ENCODE measurements around the gene KCNJ6.

Gene KCNJ6

DNA sequence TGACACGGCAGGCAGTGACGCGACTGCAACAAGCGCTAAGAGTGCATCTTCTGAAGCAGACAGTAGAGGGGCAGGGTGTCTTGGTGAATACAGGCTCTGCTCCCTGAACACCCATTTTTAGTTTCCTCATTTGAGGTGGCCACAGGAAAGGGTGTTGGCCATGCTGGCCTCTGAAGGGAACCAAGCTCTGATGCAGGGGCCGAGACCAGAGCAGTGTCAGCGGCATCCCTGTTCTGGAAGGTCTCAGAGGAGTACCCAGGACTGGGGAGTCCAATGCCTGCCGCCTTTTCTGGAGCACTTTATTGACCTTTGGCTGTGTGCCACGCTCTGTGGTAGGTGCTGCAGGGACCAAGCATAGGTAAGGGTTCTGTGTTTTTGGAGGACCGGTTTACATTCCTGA lies 100.4 kb downstream of the KCNJ6 start:
- H3K27ac ChIP-seq (ENCODE audit: poor library complexity, severe bottlenecking) = no peak overlapping the region
- H3K36me3 ChIP-seq (ENCODE audit: low read depth) = no peaks in the 10 kb centered on the region
- ATAC-seq (ENCODE audit: low read depth) (no peak), DNase-seq (ENCODE audit: low spot score) (no peak)
- TF ChIP-seq, protein P1, sequence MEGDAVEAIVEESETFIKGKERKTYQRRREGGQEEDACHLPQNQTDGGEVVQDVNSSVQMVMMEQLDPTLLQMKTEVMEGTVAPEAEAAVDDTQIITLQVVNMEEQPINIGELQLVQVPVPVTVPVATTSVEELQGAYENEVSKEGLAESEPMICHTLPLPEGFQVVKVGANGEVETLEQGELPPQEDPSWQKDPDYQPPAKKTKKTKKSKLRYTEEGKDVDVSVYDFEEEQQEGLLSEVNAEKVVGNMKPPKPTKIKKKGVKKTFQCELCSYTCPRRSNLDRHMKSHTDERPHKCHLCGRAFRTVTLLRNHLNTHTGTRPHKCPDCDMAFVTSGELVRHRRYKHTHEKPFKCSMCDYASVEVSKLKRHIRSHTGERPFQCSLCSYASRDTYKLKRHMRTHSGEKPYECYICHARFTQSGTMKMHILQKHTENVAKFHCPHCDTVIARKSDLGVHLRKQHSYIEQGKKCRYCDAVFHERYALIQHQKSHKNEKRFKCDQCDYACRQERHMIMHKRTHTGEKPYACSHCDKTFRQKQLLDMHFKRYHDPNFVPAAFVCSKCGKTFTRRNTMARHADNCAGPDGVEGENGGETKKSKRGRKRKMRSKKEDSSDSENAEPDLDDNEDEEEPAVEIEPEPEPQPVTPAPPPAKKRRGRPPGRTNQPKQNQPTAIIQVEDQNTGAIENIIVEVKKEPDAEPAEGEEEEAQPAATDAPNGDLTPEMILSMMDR (IDR thresholded peaks at IDR 0.05; ENCODE audit: poor library complexity, severe bottlenecking) = no peak
- no peak overlapping the region for H3K4me3 ChIP-seq (ENCODE audit: severe bottlenecking)
- H3K9me3 ChIP-seq (ENCODE audit: severe bottlenecking) = no peaks in the 10 kb centered on the region
- no peaks in the 10 kb centered on the region for H3K4me1 ChIP-seq (ENCODE audit: insufficient read depth, poor library complexity, severe bottlenecking)
- no peaks in the 10 kb centered on the region for H3K27me3 ChIP-seq (ENCODE audit: insufficient read depth, poor library complexity, severe bottlenecking)

DNA sequence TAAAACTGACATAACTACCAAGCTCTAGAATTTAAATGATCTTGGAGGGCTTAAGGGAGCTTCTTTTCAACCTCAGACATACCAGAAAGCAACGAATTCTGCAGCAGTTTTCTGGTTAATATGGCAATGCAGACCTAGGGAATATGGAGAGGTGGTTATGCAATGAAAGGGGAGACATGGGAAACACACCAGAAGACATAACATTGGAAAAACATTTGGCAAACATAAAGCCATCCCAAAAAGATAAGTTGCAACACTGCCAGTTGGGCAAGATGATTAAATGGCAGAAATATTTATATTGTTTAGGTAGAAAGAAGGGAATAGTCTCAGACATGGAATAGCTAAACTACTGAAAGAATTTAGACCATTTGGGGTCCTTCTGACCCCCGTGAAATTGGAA lies 104.5 kb downstream of the KCNJ6 start:
- H3K4me1 ChIP-seq (ENCODE audit: insufficient read depth, poor library complexity, severe bottlenecking) = no peaks in the 10 kb centered on the region
- H3K27ac ChIP-seq (ENCODE audit: poor library complexity, severe bottlenecking) = no peak overlapping the region
- H3K9me3 ChIP-seq (ENCODE audit: severe bottlenecking) = no peaks in the 10 kb centered on the region
- no peaks in the 10 kb centered on the region for H3K36me3 ChIP-seq (ENCODE audit: low read depth)
- no peak overlapping the region for H3K4me3 ChIP-seq (ENCODE audit: severe bottlenecking)
- TF ChIP-seq, protein P1 (IDR thresholded peaks at IDR 0.05; ENCODE audit: poor library complexity, severe bottlenecking) = no peak
- DNase-seq (ENCODE audit: low spot score) (no peak), ATAC-seq (ENCODE audit: low read depth) (no peak)
- no peaks in the 10 kb centered on the region for H3K27me3 ChIP-seq (ENCODE audit: insufficient read depth, poor library complexity, severe bottlenecking)

DNA sequence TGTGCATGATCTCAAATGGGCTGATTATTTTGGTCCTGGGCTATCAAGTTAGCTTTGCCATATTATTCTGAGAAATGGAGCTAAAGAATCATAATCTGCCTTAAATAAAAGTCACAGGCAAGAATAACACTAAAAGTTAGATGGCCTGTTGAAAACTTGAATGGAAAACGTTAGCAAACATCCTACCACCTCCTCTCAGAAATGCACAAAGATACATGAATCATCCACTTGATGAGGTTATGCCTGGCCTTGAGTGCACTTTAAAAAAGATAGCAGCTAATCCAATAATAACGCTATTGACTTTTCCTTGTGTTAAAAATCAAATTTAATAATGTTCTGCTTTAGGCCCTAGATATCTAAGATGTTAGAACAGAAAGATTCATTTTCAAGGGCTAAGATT lies 108.0 kb downstream of the KCNJ6 start:
- Histone ChIP-seq H3K9me3 (ENCODE audit: severe bottlenecking) (no peaks in the 10 kb centered on the region), H3K36me3 (ENCODE audit: low read depth) (no peaks in the 10 kb centered on the region), H3K4me3 (ENCODE audit: severe bottlenecking) (no peak overlapping the region), H3K27ac (ENCODE audit: poor library complexity, severe bottlenecking) (no peak overlapping the region), H3K27me3 (ENCODE audit: insufficient read depth, poor library complexity, severe bottlenecking) (no peaks in the 10 kb centered on the region), H3K4me1 (ENCODE audit: insufficient read depth, poor library complexity, severe bottlenecking) (no peaks in the 10 kb centered on the region)
- ATAC-seq (ENCODE audit: low read depth) (no peak), DNase-seq (ENCODE audit: low spot score) (no peak)
- TF ChIP-seq, protein P1 (IDR thresholded peaks at IDR 0.05; ENCODE audit: poor library complexity, severe bottlenecking) = no peak

DNA sequence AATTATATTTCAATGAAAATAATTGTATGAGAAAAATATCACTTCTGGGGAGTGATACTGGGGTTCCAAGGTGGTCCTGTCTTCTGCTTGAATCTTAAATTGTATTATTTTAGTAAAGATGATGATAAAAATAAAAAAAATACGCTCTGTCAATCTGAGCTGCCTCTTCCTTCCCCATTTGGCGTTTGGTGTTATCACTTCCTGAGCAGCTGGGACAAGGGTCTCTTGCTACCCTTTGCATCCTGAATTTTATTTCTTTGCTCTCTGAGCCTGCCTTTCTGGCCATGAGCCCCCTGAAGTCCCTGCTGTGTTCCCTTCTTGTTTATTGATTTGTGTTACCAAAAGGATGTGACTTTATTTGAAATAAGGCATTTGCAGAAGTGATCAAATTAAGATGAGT lies 111.0 kb downstream of the KCNJ6 start:
- Histone ChIP-seq H3K27me3 (ENCODE audit: insufficient read depth, poor library complexity, severe bottlenecking) (no peaks in the 10 kb centered on the region), H3K9me3 (ENCODE audit: severe bottlenecking) (no peaks in the 10 kb centered on the region), H3K36me3 (ENCODE audit: low read depth) (no peaks in the 10 kb centered on the region), H3K4me3 (ENCODE audit: severe bottlenecking) (no peak overlapping the region), H3K4me1 (ENCODE audit: insufficient read depth, poor library complexity, severe bottlenecking) (no peaks in the 10 kb centered on the region), H3K27ac (ENCODE audit: poor library complexity, severe bottlenecking) (no peak overlapping the region)
- no peak for DNase-seq (ENCODE audit: low spot score)
- TF ChIP-seq, protein P1 (IDR thresholded peaks at IDR 0.05; ENCODE audit: poor library complexity, severe bottlenecking) = no peak
- no peak for ATAC-seq (ENCODE audit: low read depth)

DNA sequence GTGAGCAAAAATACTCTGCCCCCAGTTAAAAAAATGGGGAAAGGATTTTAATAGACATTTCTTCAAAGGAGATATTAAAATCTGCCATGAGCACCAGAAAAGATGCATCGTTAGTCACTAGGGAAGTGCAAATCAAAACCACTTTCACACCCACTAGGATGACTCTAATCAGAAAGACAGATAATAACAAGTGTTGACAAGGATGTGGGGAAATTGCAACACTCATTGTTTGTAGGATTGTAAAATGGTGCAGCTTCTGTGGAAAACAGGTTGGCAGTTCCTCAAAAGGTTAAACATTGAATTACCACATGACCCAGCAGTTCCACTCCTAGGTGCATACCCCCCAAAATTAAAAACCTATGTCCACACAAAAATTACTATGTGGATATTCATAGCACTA lies 112.3 kb downstream of the KCNJ6 start:
- TF ChIP-seq, protein P1 (IDR thresholded peaks at IDR 0.05; ENCODE audit: poor library complexity, severe bottlenecking) = no peak
- DNase-seq (ENCODE audit: low spot score) (no peak), ATAC-seq (ENCODE audit: low read depth) (no peak)
- H3K27ac ChIP-seq (ENCODE audit: poor library complexity, severe bottlenecking) = no peak overlapping the region
- no peaks in the 10 kb centered on the region for H3K9me3 ChIP-seq (ENCODE audit: severe bottlenecking)
- no peaks in the 10 kb centered on the region for H3K4me1 ChIP-seq (ENCODE audit: insufficient read depth, poor library complexity, severe bottlenecking)
- H3K36me3 ChIP-seq (ENCODE audit: low read depth) = no peaks in the 10 kb centered on the region
- no peak overlapping the region for H3K4me3 ChIP-seq (ENCODE audit: severe bottlenecking)
- H3K27me3 ChIP-seq (ENCODE audit: insufficient read depth, poor library complexity, severe bottlenecking) = no peaks in the 10 kb centered on the region

Data from RWPE2 (cell line).